Measurements from ENCODE around the gene YPEL1.

DNA sequence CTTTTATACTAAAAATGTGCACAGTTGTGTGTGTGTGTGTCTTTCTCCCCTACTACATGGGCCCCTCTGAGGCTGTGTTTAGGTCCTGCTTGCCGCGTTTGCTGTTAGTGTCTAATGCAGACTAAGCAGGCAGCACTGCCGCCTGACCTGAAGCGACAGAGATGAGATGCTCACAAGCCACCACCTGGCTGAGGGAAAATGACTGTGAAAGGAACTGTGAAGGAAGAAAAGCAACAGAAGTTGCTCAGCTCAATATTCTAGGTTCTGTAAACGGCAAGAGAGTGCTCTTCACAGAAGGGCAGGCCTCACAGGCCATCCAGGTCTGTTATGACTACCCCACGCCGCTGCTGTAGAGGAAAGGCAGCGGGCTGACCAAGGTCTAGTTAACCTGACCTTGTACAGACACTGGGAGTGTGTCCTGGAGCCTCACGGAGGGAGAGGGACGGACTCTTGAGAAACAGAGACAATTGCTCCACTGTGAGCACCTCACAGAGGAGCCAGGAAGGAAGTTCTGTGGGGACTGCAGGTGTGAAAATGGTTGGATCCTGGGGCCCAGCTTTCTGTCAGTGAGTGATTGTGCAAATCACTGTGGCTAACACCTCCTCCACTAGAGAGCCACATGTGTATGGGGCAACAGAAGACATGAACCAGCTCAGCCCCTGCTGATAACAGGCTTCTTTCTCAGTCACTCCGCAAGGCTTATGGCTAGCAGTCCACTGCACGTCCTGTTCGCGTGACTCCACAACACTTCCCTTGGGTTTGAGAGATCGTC, 31.3 kb upstream of the YPEL1 start:
- TF ChIP-seq POLR2A (IDR thresholded peaks at IDR 0.05) (no peak), CTCF (IDR thresholded peaks at IDR 0.05) (no peak)

Data from right lobe of liver (tissue), 4 donors.